GM23338 (cell line): ENCODE measurements around the gene SLC41A3. TPM values are rescaled to one million over a fixed set of nuclear protein-coding genes. Genes with fewer than 3 reads are reported as not detected.

ENCODE experiments used
- ATAC-seq: fragments of 200-7000 bp; cut with Tn5 transposase; 3 replicates; pipeline ENCODE4 v1.9.1; 2020
- DNase-seq: peaks from one replicate; pipeline ENCODE4 v3.0.0-alpha.2; 2015; ENCODE audit warnings: low spot score
- H2AFZ ChIP-seq: fragments of 200-600 bp; sonication (generic); 2 replicates; pipeline ENCODE4 v1.8.0; 2016; ENCODE audit warnings: antibody characterized with exemption, mild to moderate bottlenecking, moderate library complexity
- H3F3A ChIP-seq: fragments of 200-600 bp; sonication (generic); replicated peaks from 2 replicates; pipeline ENCODE4 v1.8.0; 2017; ENCODE audit warnings: antibody characterized with exemption, mixed run types, low read depth
- H3K27ac ChIP-seq: fragments of 200-600 bp; sonication (generic); 2 replicates; pipeline ENCODE4 v1.6.1; 2016; ENCODE audit warnings: low read depth
- H3K27me3 ChIP-seq: fragments of 200-600 bp; sonication (generic); 2 replicates; pipeline ENCODE4 v1.8.0; 2016; ENCODE audit warnings: mild to moderate bottlenecking, mixed run types, moderate library complexity; ENCODE audit not compliant: insufficient read depth
- H3K36me3 ChIP-seq: fragments of 200-600 bp; sonication (generic); 2 replicates; pipeline ENCODE4 v1.8.0; 2016; ENCODE audit warnings: mild to moderate bottlenecking; ENCODE audit not compliant: insufficient read depth
- H3K4me1 ChIP-seq: fragments of 200-600 bp; sonication (generic); 2 replicates; pipeline ENCODE4 v1.8.0; 2016; ENCODE audit warnings: mild to moderate bottlenecking, moderate library complexity; ENCODE audit not compliant: insufficient read depth
- H3K4me2 ChIP-seq: fragments of 200-600 bp; sonication (generic); 2 replicates; pipeline ENCODE4 v1.7.1; 2017; ENCODE audit warnings: mixed run types
- H3K4me3 ChIP-seq: fragments of 200-600 bp; sonication (generic); 2 replicates; pipeline ENCODE4 v1.6.1; 2016; ENCODE audit warnings: mixed run types
- H3K79me2 ChIP-seq: fragments of 200-600 bp; sonication (generic); replicated peaks from 2 replicates; pipeline ENCODE4 v1.8.0; 2017; ENCODE audit warnings: mild to moderate bottlenecking; ENCODE audit not compliant: insufficient read depth
- H3K9me2 ChIP-seq: fragments of 200-600 bp; sonication (generic); 2 replicates; pipeline ENCODE4 v1.8.0; 2017; ENCODE audit not compliant: insufficient read depth
- H4K20me1 ChIP-seq: fragments of 200-600 bp; sonication (generic); replicated peaks from 2 replicates; pipeline ENCODE4 v1.8.0; 2017; ENCODE audit warnings: mild to moderate bottlenecking; ENCODE audit not compliant: insufficient read depth
- H3K27ac Mint-ChIP-seq: 2 replicates; pipeline ENCODE4 v1.8.0; 2020; ENCODE audit warnings: inconsistent platforms, mild to moderate bottlenecking, moderate library complexity, mixed read lengths
- H3K27me3 Mint-ChIP-seq: 3 replicates; pipeline ENCODE4 v1.8.0; 2022; ENCODE audit warnings: low read depth, mild to moderate bottlenecking, moderate library complexity, mixed read lengths, inconsistent platforms; ENCODE audit not compliant: insufficient read depth, poor library complexity
- H3K36me3 Mint-ChIP-seq: 3 replicates; pipeline ENCODE4 v1.8.0; 2021; ENCODE audit warnings: low read depth, mild to moderate bottlenecking, inconsistent platforms, moderate library complexity, mixed read lengths
- H3K4me1 Mint-ChIP-seq: 3 replicates; pipeline ENCODE4 v1.8.0; 2020; ENCODE audit warnings: mild to moderate bottlenecking, inconsistent platforms, mixed read lengths
- H3K4me3 Mint-ChIP-seq: 3 replicates; pipeline ENCODE4 v1.8.0; 2021; ENCODE audit warnings: moderate library complexity, mild to moderate bottlenecking, inconsistent platforms, mixed read lengths
- H3K9me3 Mint-ChIP-seq: 3 replicates; pipeline ENCODE4 v1.8.0; 2020; ENCODE audit warnings: moderate library complexity, mild to moderate bottlenecking, inconsistent platforms, mixed read lengths
- CREB1 ChIP-seq: fragments of 250-450 bp; sonication (Bioruptor Pico); IDR thresholded peaks from 2 replicates; pipeline ENCODE4 v1.5.0; 2020; ENCODE audit warnings: low read depth, mild to moderate bottlenecking, moderate library complexity
- CTCF ChIP-seq, 2 experiments: fragments of 200-600 bp in 1 of 2; sonication (generic) in 1 of 2; conservative IDR thresholded peaks; 2 replicates each; pipeline versions ENCODE4 v1.5.1 to v1.6.1; 2016 to 2017; ENCODE audit warnings: antibody characterized with exemption in 2 of 2, low read depth in 2 of 2, mild to moderate bottlenecking in 2 of 2, moderate library complexity in 1 of 2
- ETS1 ChIP-seq: IDR thresholded peaks from 2 replicates; pipeline ENCODE4 v1.6.1; 2016; ENCODE audit warnings: antibody characterized with exemption
- EZH2 ChIP-seq: fragments of 200-600 bp; sonication (generic); IDR thresholded peaks from one replicate; pipeline ENCODE4 v1.8.0; 2017; ENCODE audit warnings: antibody characterized with exemption, mild to moderate bottlenecking, low read depth; ENCODE audit not compliant: unreplicated experiment
- EZH2phosphoT487 ChIP-seq: fragments of 200-600 bp; sonication (generic); IDR thresholded peaks from one replicate; pipeline ENCODE4 v1.8.1; 2018; ENCODE audit warnings: antibody characterized with exemption; ENCODE audit not compliant: unreplicated experiment
- JUNB ChIP-seq: IDR thresholded peaks from one replicate; pipeline ENCODE4 v1.6.1; 2016; ENCODE audit warnings: antibody characterized with exemption; ENCODE audit not compliant: unreplicated experiment
- NANOG ChIP-seq: IDR thresholded peaks from 2 replicates; pipeline ENCODE4 v1.6.1; 2016; ENCODE audit warnings: antibody characterized with exemption, borderline replicate concordance
- POLR2AphosphoS5 ChIP-seq: IDR thresholded peaks from 2 replicates; pipeline ENCODE4 v1.6.1; 2016; ENCODE audit warnings: antibody characterized with exemption, low read depth
- REST ChIP-seq: IDR thresholded peaks from one replicate; pipeline ENCODE4 v1.6.1; 2018; ENCODE audit warnings: antibody characterized with exemption; ENCODE audit not compliant: unreplicated experiment
- STAT1 ChIP-seq: IDR thresholded peaks from one replicate; pipeline ENCODE4 v1.6.1; 2016; ENCODE audit warnings: antibody characterized with exemption; ENCODE audit not compliant: unreplicated experiment
- ZNF114 ChIP-seq: fragments of 250-450 bp; sonication (Bioruptor Pico); IDR thresholded peaks from 2 replicates; pipeline ENCODE4 v1.5.0; 2020; ENCODE audit warnings: mild to moderate bottlenecking, moderate library complexity
- ZNF331 ChIP-seq: fragments of 250-450 bp; sonication (Bioruptor Pico); IDR thresholded peaks from 2 replicates; pipeline ENCODE4 v1.5.0; 2020; ENCODE audit warnings: low read depth, mild to moderate bottlenecking, moderate library complexity
- ZNF462 ChIP-seq: fragments of 250-450 bp; sonication (Bioruptor Pico); IDR thresholded peaks from 2 replicates; pipeline ENCODE4 v1.5.0; 2020; ENCODE audit warnings: mild to moderate bottlenecking, moderate library complexity
- polyA plus RNA-seq: library from polyadenylated mRNA; unstranded; fragments of >200 nt; fragmentation: Nextera tagmentation; extraction: Ambion mirVana; gene quantifications from 2 replicates; pipeline ENCODE4 v1.2.1, GENCODE V29; 2016
- total RNA-seq: library from RNA; depleted of rRNA; stranded (reverse); fragments of >200 nt; shearing (Covaris generic); gene quantifications from 2 replicates; pipeline ENCODE4 v1.2.3, GENCODE V29; 2014

The SLC41A3 gene
- total and polyA plus RNA-seq, 2 experiments from 2014 or later = 12.1 to 29.8 TPM

- no peak for TF ChIP-seq EZH2
- TF ChIP-seq JUNB = no peak
- TF ChIP-seq STAT1 = no peak
Observed at GRCh38 chr3:125967156-125967555, 116.8 kb downstream of the SLC41A3 start (continued).

- H3K4me3 ChIP-seq = no peak overlapping the region
- H3K27ac ChIP-seq = no peak overlapping the region
- ATAC-seq (no peak), DNase-seq (no peak)
- Mint-ChIP-seq H3K4me3 (no peak overlapping the region), H3K36me3 (no peaks in the 10 kb centered on the region), H3K4me1 (no peaks in the 10 kb centered on the region; the same call in 2 of the 3 replicates), H3K27ac (no peak overlapping the region), H3K27me3 (peaks cover 12% of the 10 kb centered on the region), H3K9me3 (no peaks in the 10 kb centered on the region)
- H3F3A ChIP-seq = no peaks in the 10 kb centered on the region
- H3K36me3 ChIP-seq = no peaks in the 10 kb centered on the region
- H3K27me3 ChIP-seq = peaks cover 43% of the 10 kb centered on the region
- H4K20me1 ChIP-seq = no peaks in the 10 kb centered on the region; the same call in 1 of the 2 replicates
- peaks cover 3% of the 10 kb centered on the region; the same call in 1 of the 2 replicates for H3K4me1 ChIP-seq
- no peaks in the 10 kb centered on the region for H3K9me2 ChIP-seq
- TF ChIP-seq ZNF114 (CRISPR knock-in tag) = no peak
- no peak for TF ChIP-seq CTCF (conservative IDR thresholded peaks at IDR 0.05; ENCODE audit: low read depth in 2 of 2)
- TF ChIP-seq NANOG = no peak
- no peak for TF ChIP-seq ETS1
- no peak for TF ChIP-seq POLR2AphosphoS5
- no peak for TF ChIP-seq JUNB
- TF ChIP-seq ZNF462 (CRISPR knock-in tag) = no peak
- no peak for TF ChIP-seq REST
- no peak for TF ChIP-seq STAT1
- no peak for TF ChIP-seq EZH2phosphoT487
- TF ChIP-seq ZNF331 (CRISPR knock-in tag) = no peak
- no peak for TF ChIP-seq EZH2
- no peak for TF ChIP-seq CREB1 (CRISPR knock-in tag)
- no peaks in the 10 kb centered on the region for H3K79me2 ChIP-seq
- no peak overlapping the region for H2AFZ ChIP-seq
- H3K4me2 ChIP-seq = no peak overlapping the region
Observed at GRCh38 chr3:125965505-125965904, 118.4 kb downstream of the SLC41A3 start.
